ENCODE data around the gene PANK1.

GRCh38 chr10:89642193-89642592, 2.8 kb downstream of the PANK1 start:
- no peak for TF ChIP-seq CTCF (IDR thresholded peaks at IDR 0.05)
- TF ChIP-seq EP300 (IDR thresholded peaks at IDR 0.05) = no peak

Data from esophagus muscularis mucosa (tissue), 3 donors.